ENCODE measurements around the gene TRPC1.

DNA sequence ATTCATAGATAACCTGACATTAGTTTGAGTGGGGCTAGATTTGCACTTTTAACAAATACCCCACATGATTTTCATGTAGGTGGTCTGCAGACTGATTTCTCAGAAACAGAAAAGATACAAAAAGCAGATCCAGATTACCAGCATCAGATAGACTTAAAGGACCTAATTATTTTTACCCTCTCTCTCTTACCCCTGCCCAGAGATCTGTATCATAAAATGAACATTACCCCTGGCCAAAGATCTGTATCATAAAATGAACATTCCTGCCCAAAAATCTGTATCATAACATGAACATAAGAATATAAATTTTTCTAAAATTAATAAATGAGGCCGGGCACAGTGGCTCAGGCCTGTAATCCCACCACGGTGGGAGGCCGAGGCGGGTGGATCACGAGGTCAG, 14.6 kb upstream of the TRPC1 start:
- TF ChIP-seq, protein P1, sequence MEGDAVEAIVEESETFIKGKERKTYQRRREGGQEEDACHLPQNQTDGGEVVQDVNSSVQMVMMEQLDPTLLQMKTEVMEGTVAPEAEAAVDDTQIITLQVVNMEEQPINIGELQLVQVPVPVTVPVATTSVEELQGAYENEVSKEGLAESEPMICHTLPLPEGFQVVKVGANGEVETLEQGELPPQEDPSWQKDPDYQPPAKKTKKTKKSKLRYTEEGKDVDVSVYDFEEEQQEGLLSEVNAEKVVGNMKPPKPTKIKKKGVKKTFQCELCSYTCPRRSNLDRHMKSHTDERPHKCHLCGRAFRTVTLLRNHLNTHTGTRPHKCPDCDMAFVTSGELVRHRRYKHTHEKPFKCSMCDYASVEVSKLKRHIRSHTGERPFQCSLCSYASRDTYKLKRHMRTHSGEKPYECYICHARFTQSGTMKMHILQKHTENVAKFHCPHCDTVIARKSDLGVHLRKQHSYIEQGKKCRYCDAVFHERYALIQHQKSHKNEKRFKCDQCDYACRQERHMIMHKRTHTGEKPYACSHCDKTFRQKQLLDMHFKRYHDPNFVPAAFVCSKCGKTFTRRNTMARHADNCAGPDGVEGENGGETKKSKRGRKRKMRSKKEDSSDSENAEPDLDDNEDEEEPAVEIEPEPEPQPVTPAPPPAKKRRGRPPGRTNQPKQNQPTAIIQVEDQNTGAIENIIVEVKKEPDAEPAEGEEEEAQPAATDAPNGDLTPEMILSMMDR (optimal IDR thresholded peaks at IDR 0.05 in 1 of 3, IDR thresholded peaks at IDR 0.05 in 1 of 3, conservative IDR thresholded peaks at IDR 0.05 in 1 of 3; ENCODE audit: extremely low read depth in 1 of 3, insufficient read depth in 2 of 3, low read length in 3 of 3): no peak
- no peak for TF ChIP-seq EZH2 (IDR thresholded peaks at IDR 0.05; ENCODE audit: low read length)

Measured in keratinocyte (primary cell).